Rectal smooth muscle tissue (tissue), 1 donor: ENCODE data around the gene MAN1C1.
"Not testable (repeated sequence)": the region's sequence is repeated elsewhere in the genome, so short reads cannot be mapped to it uniquely, and the experiment has no call there.

Source experiments
- H3K27ac ChIP-seq: one replicate; pipeline ENCODE4 v1.7.0; 2013; ENCODE audit warnings: low read depth, low read length, inconsistent platforms
- H3K27me3 ChIP-seq: one replicate; pipeline ENCODE4 v1.7.0; 2013; ENCODE audit warnings: low read length; ENCODE audit not compliant: control insufficient read depth, insufficient read depth
- H3K36me3 ChIP-seq: one replicate; pipeline ENCODE4 v1.7.0; 2013; ENCODE audit warnings: low read length; ENCODE audit not compliant: control insufficient read depth, insufficient read depth
- H3K4me1 ChIP-seq: one replicate; pipeline ENCODE4 v1.7.0; 2013; ENCODE audit warnings: low read length; ENCODE audit not compliant: control insufficient read depth, insufficient read depth
- H3K4me3 ChIP-seq: one replicate; pipeline ENCODE4 v1.7.0; 2013; ENCODE audit warnings: low read length
- H3K9ac ChIP-seq: one replicate; pipeline ENCODE4 v1.7.0; 2013; ENCODE audit warnings: low read length

MAN1C1 gene

GRCh38 chr1:25697435-25698217 lies 81.0 kb downstream of the MAN1C1 start:
- no peaks in the 10 kb centered on the region for H3K36me3 ChIP-seq
- no peak overlapping the region for H3K4me3 ChIP-seq
- H3K4me1 ChIP-seq = peaks cover 56% of the 10 kb centered on the region
- H3K27ac ChIP-seq = no peak overlapping the region
- H3K9ac ChIP-seq = no peak overlapping the region
- no peaks in the 10 kb centered on the region for H3K27me3 ChIP-seq

- H3K27me3 ChIP-seq = no peaks in the 10 kb centered on the region
- no peak overlapping the region for H3K27ac ChIP-seq
- no peaks in the 10 kb centered on the region for H3K36me3 ChIP-seq
- no peak overlapping the region for H3K9ac ChIP-seq
- H3K4me3 ChIP-seq = no peak overlapping the region
- peaks cover 61% of the 10 kb centered on the region for H3K4me1 ChIP-seq
Measured at GRCh38 chr1:25698252-25698651, 81.7 kb downstream of the MAN1C1 start.

GRCh38 chr1:25699059-25699458 lies 82.5 kb downstream of the MAN1C1 start:
- Histone ChIP-seq H3K4me1 (peaks cover 55% of the 10 kb centered on the region), H3K27ac (peak overlapping the region; percentile 81)
- not testable (repeated sequence) for H3K27me3 ChIP-seq, H3K36me3 ChIP-seq, H3K9ac ChIP-seq, H3K4me3 ChIP-seq

- H3K4me1 ChIP-seq = peaks cover 50% of the 10 kb centered on the region
- peak overlapping the region; percentile 81 for H3K27ac ChIP-seq
- H3K9ac ChIP-seq = no peak overlapping the region
- peak overlapping the region; percentile 17 for H3K4me3 ChIP-seq
- H3K27me3 ChIP-seq = no peaks in the 10 kb centered on the region
- H3K36me3 ChIP-seq = no peaks in the 10 kb centered on the region
Measured at GRCh38 chr1:25699500-25700143, 83.0 kb downstream of the MAN1C1 start.

- H3K36me3 ChIP-seq = no peaks in the 10 kb centered on the region
- peaks cover 46% of the 10 kb centered on the region for H3K4me1 ChIP-seq
- no peak overlapping the region for H3K9ac ChIP-seq
- H3K4me3 ChIP-seq = no peak overlapping the region
- no peaks in the 10 kb centered on the region for H3K27me3 ChIP-seq
- peak overlapping the region; percentile 81 for H3K27ac ChIP-seq
Measured at GRCh38 chr1:25700144-25700523, 83.5 kb downstream of the MAN1C1 start.

DNA sequence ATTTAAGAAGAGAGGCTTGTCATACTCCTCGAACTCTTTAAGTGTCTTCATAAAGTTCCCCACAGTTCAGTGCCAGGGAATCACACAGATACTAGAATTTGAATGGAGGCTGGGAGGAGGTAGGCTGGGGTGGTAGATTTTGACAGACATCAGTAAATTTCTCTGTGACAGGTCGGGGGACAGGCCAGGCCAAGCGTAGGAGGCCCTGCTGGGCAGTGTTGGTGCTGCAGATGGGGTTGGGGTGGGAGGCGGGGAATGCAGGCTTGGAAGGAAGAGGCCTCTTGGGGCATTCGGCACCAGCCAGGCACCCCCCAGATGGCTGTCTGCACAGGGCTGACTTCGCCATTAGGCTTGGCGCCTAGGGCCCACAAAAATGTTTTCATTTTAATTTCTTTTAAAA lies 84.0 kb downstream of the MAN1C1 start:
- H3K27me3 ChIP-seq = no peaks in the 10 kb centered on the region
- H3K4me3 ChIP-seq = no peak overlapping the region
- no peak overlapping the region for H3K9ac ChIP-seq
- H3K36me3 ChIP-seq = no peaks in the 10 kb centered on the region
- H3K27ac ChIP-seq = peak overlapping the region; percentile 81
- H3K4me1 ChIP-seq = peaks cover 43% of the 10 kb centered on the region

- H3K36me3 ChIP-seq = no peaks in the 10 kb centered on the region
- H3K9ac ChIP-seq = no peak overlapping the region
- H3K4me1 ChIP-seq = peaks cover 38% of the 10 kb centered on the region
- peak overlapping the region; percentile 81 for H3K27ac ChIP-seq
- peak overlapping the region; percentile 13 for H3K4me3 ChIP-seq
- no peaks in the 10 kb centered on the region for H3K27me3 ChIP-seq
Measured at GRCh38 chr1:25701030-25701785, 84.6 kb downstream of the MAN1C1 start.

GRCh38 chr1:25702101-25702775 lies 85.6 kb downstream of the MAN1C1 start:
- H3K4me3 ChIP-seq = no peak overlapping the region
- H3K27ac ChIP-seq = peak overlapping the region; percentile 2
- no peaks in the 10 kb centered on the region for H3K27me3 ChIP-seq
- H3K9ac ChIP-seq = no peak overlapping the region
- H3K4me1 ChIP-seq = peaks cover 38% of the 10 kb centered on the region
- H3K36me3 ChIP-seq = no peaks in the 10 kb centered on the region

DNA sequence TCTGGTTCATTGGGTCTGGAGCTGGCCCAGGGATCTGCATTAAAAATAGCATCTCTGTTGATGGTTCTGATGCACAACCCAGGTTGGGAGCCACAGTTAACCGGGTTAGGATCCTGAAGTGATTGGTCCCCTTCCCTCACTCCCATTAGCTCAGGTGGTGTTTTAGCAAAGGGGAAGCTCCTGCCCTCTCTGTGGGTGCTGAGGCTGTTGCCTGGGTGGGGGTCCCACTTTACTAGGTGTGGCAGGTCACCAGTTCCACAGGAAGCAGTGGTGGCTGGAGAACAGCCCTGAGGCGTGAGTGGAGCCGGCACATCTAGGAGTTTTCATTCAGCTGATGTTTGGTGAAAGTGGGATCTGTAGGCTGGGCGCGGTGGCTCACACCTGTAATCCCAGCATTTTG lies 86.5 kb downstream of the MAN1C1 start:
- Histone ChIP-seq H3K27ac (no peak overlapping the region), H3K36me3 (no peaks in the 10 kb centered on the region), H3K9ac (no peak overlapping the region), H3K4me1 (peaks cover 38% of the 10 kb centered on the region), H3K27me3 (no peaks in the 10 kb centered on the region), H3K4me3 (no peak overlapping the region)

GRCh38 chr1:25703671-25704266 lies 87.2 kb downstream of the MAN1C1 start:
- no peak overlapping the region for H3K27ac ChIP-seq
- no peaks in the 10 kb centered on the region for H3K27me3 ChIP-seq
- H3K9ac ChIP-seq = no peak overlapping the region
- H3K4me3 ChIP-seq = no peak overlapping the region
- no peaks in the 10 kb centered on the region for H3K36me3 ChIP-seq
- H3K4me1 ChIP-seq = peaks cover 38% of the 10 kb centered on the region

DNA sequence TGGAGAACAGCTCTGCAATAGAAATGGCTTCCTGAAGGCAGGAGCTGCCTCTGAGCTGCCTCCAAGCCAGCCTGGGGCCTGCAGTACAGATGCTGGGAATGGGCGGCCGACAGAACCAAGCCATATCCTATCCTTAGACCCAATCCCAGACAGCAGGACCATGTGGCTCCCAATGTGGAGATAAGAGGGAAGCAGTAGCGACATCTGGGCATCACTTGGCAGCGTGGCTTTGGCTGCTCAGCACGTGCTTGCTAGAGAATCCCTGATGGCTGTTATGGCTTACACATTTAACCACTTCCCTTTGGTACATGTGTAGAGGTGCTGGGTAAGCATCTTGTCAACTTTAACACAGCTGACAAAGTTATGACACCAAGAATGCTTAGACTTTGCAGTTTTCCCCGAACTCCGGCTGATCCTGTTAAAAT lies 87.7 kb downstream of the MAN1C1 start:
- Histone ChIP-seq H3K4me3 (no peak overlapping the region), H3K4me1 (peaks cover 36% of the 10 kb centered on the region), H3K27ac (no peak overlapping the region), H3K27me3 (no peaks in the 10 kb centered on the region), H3K36me3 (no peaks in the 10 kb centered on the region), H3K9ac (no peak overlapping the region)

GRCh38 chr1:25705699-25706098 lies 89.1 kb downstream of the MAN1C1 start:
- H3K36me3 ChIP-seq = no peaks in the 10 kb centered on the region
- no peaks in the 10 kb centered on the region for H3K27me3 ChIP-seq
- peaks cover 22% of the 10 kb centered on the region for H3K4me1 ChIP-seq
- no peak overlapping the region for H3K4me3 ChIP-seq
- H3K27ac ChIP-seq = no peak overlapping the region
- no peak overlapping the region for H3K9ac ChIP-seq
